DMS153 treated with DMSO at 0.1 percent for 48 hours (cell line): Measurements from ENCODE around the gene SDR42E2.
"Not testable (repeated sequence)": the region's sequence is repeated elsewhere in the genome, so short reads cannot be mapped to it uniquely, and the experiment has no call there.

Experiments
- DNase-seq: peaks from one replicate; lab custom pipeline; 2025; ENCODE audit not compliant: unreplicated experiment; lab: John Stamatoyannopoulos, UW

SDR42E2 gene

DNA sequence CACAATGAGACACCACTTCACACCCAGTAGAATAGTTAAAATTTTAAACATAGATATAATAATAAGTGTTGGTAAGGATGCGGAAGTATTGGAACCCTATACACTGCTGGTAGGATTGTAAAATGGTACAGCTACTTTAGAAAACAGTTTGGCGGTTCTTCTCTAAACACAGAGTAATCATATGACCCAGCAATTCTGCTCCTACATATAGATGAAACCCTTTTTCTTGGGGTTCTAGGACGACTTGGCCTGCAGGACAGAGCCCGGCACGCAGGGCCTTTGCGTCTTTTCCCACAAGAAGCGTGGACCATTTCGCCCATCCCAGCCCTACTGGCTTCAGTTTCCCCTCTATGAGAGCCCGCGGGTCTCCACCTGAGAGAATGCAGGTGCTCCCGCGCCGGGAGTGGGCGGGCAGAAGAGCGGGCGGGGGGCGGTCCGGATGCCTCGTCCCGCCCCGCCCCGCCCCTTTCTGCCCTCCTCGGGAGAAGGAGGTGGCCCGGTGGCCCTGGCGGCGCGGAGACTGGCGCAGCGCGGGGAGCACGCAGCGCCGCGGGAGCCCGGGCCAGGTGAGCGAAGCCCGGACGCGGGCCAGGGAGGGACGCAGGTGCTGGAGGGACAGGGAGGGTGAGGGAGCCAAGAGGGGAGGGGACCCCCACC is at the start of gene SDR42E2:
TSS of gene SDR42E2 (plus strand) at position 508 of the 657 bp plus-strand sequence. CDS start 3,077 bp downstream, outside the sequence.
- DNase-seq: peak; percentile 5

DNA sequence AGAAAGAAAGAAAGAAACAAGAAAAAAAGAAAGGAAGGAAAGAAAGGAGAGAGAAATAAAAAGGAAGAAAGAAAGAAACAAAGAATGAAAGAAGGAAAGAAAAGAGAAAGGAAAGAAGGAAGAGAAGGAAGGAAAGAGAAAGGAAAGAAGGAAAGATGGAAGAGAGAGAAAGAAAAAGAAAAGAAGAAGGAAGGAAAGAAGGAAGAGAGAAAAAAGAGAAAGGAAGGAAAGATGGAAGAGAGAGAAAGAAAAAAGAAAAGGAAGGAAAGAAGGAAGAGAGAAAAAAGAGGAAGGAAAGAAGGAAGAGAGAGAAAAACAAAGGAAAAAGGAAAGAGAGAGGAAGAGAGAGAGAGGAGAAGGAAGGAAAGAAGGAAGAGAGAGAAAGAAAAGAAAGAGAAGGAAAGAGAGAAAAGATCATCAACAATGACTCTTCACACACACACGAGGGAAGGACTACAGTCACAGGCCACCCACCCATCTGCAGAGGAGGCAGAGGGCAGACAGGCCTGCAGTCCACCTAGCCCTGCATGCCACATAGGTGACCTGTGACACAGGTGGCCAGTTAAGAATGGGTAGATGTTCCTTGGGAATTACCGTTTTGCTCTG is 46.1 kb upstream of the SDR42E2 start:
- DNase-seq: no peak

DNA sequence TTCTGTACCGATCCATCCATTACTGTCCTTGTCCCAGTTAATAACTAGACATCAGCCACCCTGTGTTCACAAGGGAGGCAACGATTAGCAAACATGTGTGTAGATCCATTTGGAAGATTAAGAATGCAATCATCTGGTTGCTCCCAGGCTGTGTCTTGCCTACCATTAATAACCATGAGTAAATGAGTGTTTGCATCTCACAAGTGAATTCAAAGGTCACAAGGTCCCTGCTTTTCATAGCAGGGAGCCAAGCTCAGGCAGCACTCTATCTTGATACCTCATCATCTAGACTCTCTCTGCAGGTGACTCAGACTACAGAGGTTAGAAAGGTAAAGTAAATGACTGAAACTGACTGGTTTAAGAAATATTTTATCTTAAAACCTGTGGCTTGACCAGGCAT is 44.7 kb upstream of the SDR42E2 start:
- DNase-seq: no peak

DNA sequence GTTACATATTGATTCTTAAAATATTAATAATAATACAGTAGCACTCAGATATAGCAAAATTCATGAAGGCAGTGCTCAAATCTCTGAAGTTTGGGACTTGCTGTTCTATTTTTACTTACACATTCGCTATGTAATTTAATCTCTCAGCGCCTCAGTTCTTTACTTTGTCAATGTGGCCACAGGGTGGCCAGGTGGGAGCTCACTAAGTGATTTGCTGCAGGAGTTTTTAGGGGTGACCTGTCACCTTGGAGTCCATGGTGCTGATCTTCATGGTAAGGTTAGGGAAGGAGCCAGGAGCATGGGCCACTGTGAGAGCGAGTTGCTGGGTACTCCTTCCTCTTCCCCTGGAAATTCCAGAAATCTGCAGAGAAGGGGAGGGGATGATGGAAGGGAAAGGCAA is 41.9 kb upstream of the SDR42E2 start:
- DNase-seq: no peak

DNA sequence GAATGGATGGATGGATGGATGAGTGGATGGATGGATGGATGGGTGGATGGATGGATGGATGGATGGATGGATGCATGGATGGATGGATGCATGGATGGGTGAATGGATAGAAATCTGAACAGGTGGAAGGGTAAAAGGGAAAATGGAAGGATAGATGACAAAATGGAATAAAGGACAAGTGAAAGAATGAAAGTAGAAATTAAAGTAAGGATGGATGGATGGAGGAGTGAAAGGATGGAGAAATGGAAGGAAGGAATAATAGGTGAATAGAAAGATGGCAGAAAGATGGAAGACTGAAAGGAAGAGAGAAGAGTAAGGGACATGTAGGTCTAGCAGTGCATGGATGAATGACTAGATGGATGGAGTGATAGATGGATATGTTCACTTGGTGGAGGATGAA is 40.1 kb upstream of the SDR42E2 start:
- no peak for DNase-seq

DNA sequence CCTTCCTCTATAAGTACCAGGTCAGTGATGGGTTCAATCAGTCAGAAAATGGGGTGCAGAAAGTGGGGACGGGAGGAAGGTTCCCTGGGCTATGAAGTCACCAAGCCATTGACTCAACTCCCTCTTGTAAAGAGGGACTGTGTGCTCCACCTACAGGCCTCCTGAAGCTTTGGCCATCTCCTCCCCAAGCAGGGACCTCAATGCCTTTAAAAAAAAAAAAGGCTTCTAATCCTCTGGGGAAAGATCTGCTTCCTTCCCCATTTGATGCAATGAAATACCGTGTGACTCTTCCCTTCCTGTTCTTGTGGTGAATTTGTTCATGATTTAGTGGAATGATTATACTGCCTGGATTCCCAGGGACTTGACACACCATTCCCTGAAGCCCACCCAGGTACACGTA is 39.2 kb upstream of the SDR42E2 start:
- no peak for DNase-seq

DNA sequence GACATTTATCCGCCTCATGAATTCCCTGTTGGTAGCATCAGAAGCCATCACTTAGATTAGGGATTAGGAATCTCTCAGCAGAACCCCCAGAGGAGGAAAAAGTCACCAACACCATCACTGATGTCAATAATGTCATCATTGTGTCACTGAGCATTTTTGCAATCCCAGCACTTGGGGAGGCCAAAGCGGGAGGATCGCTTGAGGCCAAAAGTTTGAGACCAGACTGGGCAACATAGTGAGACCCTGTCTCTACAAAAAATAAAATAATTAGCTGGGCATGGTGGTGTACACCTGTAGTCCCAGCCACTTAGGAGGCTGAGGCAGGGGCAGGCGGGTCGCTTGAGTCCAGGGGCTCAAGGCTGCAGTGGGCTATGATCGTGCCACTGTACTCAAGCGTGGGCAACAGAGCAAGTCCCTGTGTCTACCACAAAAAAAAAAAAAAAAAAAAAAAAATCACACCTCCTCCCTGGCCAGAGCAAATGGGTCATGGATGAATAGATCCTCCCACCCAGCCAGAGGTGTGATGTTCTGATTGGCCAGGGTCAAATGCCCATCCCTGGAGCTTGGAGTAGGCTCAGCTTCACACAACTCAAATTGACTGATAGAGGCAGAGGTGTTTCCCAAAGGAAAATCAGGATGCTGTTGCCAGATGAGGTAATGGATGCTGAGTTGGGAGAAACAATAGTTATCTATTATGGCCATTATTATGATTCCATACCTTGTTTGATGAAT is 38.4 kb upstream of the SDR42E2 start:
- no peak for DNase-seq

DNA sequence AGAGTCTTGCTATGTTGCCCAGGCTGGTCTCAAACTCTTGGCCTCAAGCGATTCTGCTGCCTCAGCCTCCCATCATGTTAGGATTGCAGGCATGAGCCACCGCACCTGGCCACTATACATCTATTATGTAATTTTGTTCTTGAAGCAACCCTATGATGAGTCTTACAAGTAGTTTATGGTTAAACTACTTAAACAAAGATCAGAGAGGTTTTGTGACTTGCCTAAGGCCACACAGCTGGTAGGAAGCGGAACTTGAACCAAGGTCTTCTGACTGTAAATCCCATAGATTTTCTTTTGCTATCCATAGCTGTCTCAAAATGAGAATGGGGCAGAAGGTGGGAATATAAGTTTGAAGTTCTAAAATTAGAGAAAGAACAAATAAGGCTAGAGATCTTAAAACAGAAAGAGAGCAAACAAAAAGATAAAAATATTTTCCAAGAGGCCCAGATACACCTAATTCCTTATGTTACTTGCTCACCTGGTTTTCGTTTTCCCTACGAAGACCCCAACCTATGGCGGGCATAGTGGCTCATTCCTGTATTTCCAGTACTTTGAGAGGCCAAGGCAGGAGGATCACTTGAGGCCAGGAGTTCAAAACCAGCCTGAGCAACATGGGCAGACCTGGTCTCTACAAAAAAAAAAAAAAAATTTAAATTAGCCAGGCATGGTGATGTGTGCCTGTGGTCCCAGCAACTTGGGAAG is 37.6 kb upstream of the SDR42E2 start:
- no peak for DNase-seq

DNA sequence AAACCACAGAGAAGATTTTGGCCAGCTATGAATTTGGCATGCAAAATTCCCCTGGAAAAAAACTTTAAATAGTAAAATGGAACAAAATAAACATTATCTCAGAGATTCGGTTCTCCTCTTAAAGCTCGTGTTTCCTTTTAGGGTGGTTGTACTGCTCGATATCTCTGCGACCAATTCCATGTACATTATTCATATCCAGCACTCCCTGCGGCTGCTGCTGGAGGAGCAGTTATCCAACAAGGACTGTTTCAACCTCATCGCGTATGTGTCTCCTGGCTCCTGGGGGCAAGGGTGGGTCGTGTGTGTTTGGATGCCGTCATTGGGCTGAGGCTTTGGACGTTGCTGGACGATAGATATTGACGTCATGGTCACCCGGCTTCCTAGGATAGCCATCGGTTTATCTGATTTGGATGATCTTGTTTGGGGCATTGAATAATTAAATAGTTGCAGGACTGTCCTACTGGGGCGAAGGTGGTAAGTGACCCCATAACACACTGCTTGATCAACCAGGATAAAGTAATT is 36.2 kb upstream of the SDR42E2 start:
- no peak for DNase-seq

DNA sequence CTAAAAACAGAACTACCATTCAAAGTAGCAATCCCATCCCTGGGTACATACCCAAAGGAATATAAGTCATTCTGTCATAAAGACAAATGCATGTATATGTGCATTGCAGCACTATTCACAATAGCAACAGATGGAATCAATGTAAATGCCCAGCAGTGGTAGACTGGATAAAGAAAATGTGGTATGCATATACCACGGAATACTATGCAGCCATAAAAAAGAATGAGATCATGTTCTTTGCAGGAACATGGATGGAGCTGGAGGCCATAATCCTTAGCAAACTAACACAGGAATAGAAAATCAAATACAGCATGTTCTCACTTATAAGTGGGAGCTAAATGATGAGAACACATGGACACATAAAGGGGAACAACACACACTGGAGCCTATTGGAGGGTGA is 33.8 kb upstream of the SDR42E2 start:
- DNase-seq: not testable (repeated sequence)

DNA sequence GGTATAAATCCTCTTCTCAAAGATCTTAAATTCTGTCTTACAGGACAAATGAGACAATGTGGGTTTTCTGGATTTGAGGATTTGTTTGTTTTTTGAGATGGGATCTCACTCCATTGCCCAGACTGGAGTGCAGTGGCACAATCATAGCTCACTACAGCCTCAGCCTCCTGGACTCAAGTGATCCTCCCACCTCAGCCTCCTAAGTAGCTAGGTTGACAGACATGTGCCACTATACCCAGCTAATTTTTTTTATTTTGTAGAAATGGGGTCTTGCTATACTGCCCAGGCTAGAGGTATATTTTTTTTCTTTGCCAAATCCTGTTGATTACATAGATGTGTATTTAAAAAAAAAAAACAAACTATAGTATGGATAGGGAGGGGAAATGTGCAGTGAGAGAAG is 31.8 kb upstream of the SDR42E2 start:
- no peak for DNase-seq

DNA sequence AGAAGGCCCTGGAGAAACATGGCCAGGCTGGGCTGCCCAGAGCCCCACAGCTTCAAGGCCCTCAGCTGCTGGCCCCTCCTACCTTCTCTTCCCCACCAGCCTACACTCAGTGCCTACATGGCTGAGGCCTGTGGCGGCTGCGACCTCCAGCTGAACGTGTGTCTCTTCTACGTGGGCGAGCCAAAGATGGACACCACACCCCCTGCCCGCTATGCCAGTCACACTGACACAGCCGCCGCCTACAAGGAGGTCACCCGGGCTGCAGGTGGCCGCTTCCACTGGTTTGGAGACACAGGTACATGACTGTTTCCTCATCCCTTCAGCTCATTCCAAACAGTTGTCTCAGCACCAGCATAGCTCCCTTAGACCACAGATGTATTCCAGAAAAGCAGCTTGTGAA is 29.5 kb upstream of the SDR42E2 start:
- DNase-seq: no peak

DNA sequence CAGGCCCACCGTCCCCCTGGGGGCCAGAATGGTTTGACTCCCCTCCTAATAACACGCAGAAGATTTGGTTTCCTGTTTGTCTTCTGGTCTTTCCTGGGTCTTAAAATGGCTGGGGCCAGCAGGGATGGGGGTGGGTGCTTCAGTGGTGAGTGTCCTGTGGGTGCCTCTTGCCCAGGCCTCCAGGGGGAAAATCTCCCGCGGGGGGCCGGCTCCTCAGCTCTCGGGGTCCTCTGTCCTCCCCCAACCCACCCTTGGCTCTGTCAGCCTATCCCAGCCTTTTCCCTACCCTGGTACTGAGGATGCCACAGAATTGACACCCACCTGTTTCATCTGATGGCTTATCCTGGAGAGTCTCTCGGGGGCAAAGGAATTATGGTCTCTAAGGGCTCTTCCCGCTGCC is 23.8 kb upstream of the SDR42E2 start:
- DNase-seq: no peak

DNA sequence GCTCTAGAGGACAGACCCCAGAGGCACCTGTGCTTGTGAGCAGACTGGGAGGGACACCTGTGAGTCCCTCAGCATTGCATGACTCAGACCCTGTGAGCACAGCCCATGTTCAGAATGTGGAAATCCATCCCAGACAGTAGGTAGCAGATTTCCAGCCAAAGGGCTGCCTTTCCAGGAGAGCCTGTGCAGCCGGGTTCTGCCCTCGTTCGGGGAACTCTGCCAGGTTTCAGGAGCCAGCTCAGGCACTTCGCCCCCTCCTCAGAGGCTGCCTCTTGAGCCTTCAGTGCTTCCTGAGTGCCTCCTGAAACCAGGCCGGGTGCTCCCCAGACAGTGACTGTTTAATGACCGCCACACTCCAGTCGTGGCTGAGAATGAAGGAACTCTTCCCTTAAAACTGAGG is 23.3 kb upstream of the SDR42E2 start:
- no peak for DNase-seq

DNA sequence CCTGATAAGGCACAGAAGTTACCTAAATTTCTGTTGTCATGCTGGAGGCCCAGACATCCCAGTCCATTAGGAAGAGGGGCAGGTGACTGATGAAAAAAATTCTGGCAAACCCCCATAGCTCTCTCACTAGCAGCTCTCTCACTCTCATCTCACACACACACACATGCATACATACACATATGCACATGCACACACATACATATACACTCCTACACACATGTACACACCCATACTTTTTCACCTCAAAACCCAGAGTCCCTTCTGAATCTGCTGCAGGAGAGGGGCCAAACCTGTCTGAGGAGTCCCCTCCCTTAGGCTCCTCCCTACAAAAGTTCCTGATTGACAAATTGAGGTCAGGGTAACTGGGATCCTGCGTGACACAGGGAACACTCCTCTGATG is 22.6 kb upstream of the SDR42E2 start:
- DNase-seq: no peak

DNA sequence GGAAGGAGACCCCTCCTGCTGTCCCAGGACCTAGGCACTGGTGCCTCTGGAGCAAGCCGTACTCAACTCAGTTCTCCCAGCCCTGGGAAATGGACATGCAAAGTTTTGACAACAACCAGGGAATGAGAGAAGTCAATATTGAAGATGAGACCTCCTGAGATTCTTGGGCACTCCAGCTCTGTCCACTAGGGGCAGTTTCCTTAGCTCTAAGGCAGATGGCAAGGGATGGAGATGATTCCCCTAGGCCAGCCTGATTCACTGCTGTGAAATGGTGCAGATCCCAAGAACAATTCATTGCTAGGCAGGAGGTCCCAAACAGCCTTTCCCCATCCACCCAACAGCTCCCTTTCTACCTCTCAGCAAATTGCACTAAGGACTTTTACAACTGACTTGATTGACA is 20.5 kb upstream of the SDR42E2 start:
- no peak for DNase-seq

DNA sequence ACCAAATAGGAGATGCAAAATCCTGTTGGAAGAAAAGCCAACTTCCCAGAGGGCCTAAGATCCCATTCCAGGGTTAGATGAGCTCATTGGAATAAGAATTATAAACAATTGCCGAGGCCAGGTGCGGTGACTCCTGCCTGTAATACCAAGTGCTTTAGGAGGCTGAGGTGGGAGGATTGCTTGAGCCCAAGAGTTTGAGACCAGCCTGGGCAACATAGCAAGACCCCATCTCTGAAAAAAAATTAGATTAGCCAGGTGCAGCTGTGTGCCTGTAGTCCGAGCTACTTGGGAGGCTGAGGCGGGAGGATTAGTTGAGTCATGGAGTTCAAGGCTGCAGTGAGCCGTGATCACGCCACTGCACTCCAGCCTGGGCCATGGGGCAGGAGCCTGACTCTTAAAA is 17.8 kb upstream of the SDR42E2 start:
- DNase-seq: no peak

DNA sequence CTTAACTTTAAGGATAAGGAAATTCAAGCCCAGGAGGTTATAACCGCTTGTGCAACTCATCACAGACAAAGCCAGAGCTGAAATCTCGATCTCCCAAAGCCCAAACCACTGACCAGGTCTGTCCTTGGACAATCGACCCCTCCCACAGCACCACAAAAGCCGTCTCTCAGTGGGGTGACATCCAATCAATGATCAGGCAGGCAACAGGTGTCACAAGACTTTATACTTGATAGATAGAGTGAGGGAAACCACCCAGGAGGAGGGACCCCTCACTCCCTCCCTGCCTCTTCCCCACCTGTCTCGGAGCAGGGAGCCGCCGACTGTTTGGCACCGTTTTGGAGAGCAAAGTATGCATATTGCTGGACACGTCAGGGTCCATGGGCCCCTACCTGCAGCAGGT is 14.5 kb upstream of the SDR42E2 start:
- DNase-seq: no peak

DNA sequence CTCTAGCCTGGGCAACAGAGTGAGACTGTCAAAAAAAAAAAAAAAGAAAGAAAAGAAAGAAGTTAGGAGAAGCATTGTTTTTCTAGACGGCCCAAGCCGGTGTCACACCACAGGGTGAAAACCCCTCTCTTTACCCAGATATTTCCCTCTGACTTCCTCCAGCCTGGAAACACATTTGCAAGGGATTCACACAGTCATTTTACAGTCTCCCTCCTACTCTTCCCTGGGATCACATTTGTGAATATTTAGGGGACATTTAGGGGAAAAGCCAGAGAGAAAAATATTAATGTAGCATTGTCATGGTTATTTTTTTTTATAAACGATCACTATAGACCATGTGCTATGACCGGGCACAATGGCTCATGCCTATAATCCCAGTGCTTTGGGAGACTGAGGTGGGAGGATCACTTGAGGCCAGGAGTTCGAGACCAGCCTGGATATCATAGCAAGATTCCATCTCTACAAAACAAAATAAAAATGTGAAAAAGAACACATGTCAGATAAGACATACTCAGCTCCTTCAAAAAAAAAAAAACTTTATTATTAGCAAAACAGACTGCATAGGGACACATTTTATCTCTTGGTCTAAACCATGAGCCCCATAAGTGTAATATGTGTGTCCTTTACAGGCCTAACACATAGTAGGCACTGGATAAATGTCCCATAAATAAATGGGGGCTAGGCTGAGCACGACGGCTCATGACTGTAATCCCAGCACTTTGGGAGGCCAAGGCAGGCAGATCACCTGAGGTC is 10.9 kb upstream of the SDR42E2 start:
- no peak for DNase-seq

DNA sequence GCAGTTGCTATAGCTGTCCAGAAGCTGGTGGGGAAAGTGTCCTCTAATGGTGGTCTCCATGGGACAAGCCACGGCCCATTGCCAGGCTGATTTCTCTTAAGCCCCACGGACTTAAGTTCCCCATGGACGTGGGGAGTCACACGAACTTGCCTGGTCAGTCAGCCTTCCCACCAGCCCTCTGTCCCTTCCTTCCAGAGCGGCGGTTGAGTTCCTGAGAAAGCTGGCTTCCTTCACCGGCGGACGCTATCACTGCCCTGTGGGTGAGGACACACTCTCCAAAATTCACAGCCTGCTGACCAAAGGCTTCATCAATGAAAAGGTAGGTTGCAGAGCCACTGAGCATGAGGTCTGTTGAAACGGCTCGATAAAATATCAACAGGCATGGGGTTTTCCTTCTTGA is 10.0 kb upstream of the SDR42E2 start:
- no peak for DNase-seq

DNA sequence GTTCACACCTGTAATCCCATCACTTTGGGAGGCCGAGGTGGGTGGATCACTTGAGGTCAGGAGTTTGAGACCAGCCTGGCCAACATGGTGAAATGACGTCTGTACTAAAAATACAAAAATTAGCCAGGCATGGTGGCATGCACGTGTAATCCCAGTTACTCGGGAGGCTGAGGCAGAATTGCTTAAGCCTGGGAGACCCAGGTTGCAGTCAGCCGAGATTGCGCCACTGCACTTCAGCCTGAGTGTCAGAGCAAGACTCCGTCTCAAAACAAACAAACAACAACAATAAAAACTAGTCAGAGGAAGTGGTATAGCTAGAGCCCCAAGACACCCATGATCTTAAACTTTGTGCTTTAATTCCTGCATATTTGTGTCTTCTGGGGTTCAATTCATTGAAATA is 9.2 kb upstream of the SDR42E2 start:
- DNase-seq: not testable (repeated sequence)
